A673 (cell line): ENCODE results near the gene LRP1. TPM values are rescaled to one million over a fixed set of nuclear protein-coding genes. Genes with fewer than 3 reads are reported as not detected.

Experiments used
- BruUV-seq: library from RNA; stranded (reverse); fragments of 400-500 nt; replicated peaks from 2 replicates; lab custom pipeline; 2021; lab: Mats Ljungman, UMichigan
- CTCF ChIA-PET: fragments of 300-600 bp; sonication (Branson Sonifier 250); formaldehyde crosslinking; loops from one replicate; lab custom pipeline; 2022; ENCODE audit warnings: antibody characterized with exemption; lab: Charles Lee
- POLR2A ChIA-PET: fragments of 300-600 bp; sonication (Branson Sonifier 250); formaldehyde crosslinking; loops from one replicate; lab custom pipeline; 2022; ENCODE audit warnings: antibody characterized with exemption; ENCODE audit not compliant: low non-redundant PET; lab: Charles Lee
- DNase-seq: peaks from one replicate; pipeline ENCODE4 v3.0.0-alpha.2; 2015; ENCODE audit warnings: low spot score
- H3K27ac ChIP-seq: fragments of 200-600 bp; sonication (generic); 2 replicates; pipeline ENCODE4 v1.5.1; 2016; ENCODE audit warnings: mixed run types, low read depth, mild to moderate bottlenecking, mixed read lengths, antibody characterized with exemption, low read length; ENCODE audit not compliant: poor library complexity, severe bottlenecking
- H3K27me3 ChIP-seq: fragments of 200-600 bp; sonication (generic); replicated peaks from 2 replicates; pipeline ENCODE4 v1.6.1; 2017; ENCODE audit warnings: mixed run types, low read depth, mild to moderate bottlenecking, mixed read lengths, antibody characterized with exemption, low read length; ENCODE audit not compliant: insufficient read depth, poor library complexity
- H3K36me3 ChIP-seq: fragments of 200-600 bp; sonication (generic); 2 replicates; pipeline ENCODE4 v1.6.1; 2016; ENCODE audit warnings: mixed run types, mild to moderate bottlenecking, mixed read lengths, antibody characterized with exemption, low read length; ENCODE audit not compliant: insufficient read depth, poor library complexity, severe bottlenecking
- H3K4me1 ChIP-seq: fragments of 200-600 bp; sonication (generic); 2 replicates; pipeline ENCODE4 v1.6.1; 2017; ENCODE audit warnings: mixed run types, mild to moderate bottlenecking, mixed read lengths, antibody characterized with exemption, low read length; ENCODE audit not compliant: insufficient read depth, poor library complexity, severe bottlenecking
- H3K4me3 ChIP-seq: fragments of 200-600 bp; sonication (generic); 2 replicates; pipeline ENCODE4 v1.5.1; 2016; ENCODE audit warnings: low read depth, mixed run types, mild to moderate bottlenecking, mixed read lengths, low read length; ENCODE audit not compliant: poor library complexity, severe bottlenecking
- H3K9me3 ChIP-seq: fragments of 200-600 bp; sonication (generic); 2 replicates; pipeline ENCODE4 v1.6.1; 2016; ENCODE audit warnings: mixed run types, low read depth, mild to moderate bottlenecking, mixed read lengths, antibody characterized with exemption, low read length; ENCODE audit not compliant: poor library complexity, severe bottlenecking
- EZH2 ChIP-seq: fragments of 200-600 bp; sonication (generic); IDR thresholded peaks from 2 replicates; pipeline ENCODE4 v1.6.1; 2017; ENCODE audit warnings: borderline replicate concordance, low read depth, mild to moderate bottlenecking, mixed read lengths, antibody characterized with exemption, low read length; ENCODE audit not compliant: poor library complexity, severe bottlenecking
- intact Hi-C: fragments of 100-400 bp; cut with micrococcal nuclease; formaldehyde crosslinking; loops from one replicate; pipeline ENCODE4 v1.10.0; 2022; ENCODE audit not compliant: unreplicated experiment
- total RNA-seq: library from RNA; stranded (reverse); gene quantifications from 2 replicates; pipeline ENCODE4 v1.2.3, GENCODE V29; 2021
- TF ChIP-seq, protein P1 (sequence below): fragments of 300-800, 200-600 bp; sonication (generic); conservative IDR thresholded peaks from 2 replicates; pipeline ENCODE4 v1.5.1; 2017; ENCODE audit warnings: low read depth, mild to moderate bottlenecking, antibody characterized with exemption, low read length, moderate library complexity, mixed read lengths

LRP1 gene
- total RNA-seq, 1 experiment from 2014 or later: 31.0 TPM

DNA sequence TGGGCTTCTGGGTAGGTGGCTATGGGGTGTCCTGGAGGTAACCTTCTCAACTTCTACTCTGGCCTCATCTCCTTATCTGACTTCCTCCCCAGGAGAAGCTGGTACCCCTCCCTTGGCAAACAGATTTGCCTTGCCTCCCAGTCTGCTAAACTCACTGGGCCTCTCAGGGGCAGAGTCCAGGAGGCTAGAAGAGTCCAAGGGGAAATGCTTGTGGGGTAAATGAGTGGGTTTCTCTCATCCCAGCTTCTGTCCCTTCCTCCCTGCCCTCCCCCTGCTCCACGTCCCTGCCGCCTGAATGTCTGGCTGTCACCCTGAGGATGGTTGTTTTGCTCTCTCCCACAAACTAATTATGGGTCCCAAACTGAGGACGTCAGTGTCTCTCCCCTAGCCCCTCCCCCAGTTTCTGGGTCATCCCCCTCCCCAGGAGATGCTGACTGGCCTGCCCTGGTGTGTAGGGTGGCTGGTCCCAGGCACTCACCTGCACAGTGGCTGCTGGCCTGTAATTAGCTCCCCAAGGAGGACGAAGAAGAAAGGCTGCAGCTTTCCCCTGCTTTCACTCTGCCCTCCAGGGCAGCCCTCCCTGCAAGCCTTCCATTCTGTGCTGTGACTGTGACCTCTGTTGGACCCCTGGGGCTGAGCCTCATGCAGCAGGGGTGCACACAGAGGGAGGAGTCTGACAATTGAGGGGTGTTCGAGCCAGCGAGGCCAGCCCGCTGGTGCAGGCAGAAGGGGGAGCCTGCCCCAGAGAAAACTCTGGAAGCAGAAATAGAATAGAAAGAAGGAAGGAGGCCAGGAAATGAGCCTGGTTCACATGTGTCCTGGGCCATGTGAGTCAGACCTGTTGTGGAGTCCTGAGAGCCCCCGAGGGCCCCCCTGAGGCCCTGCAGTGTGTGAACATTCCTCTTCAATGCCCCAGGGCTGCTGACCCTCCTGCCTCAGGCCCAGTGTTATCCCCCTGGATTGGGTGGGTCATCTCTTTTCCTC, 19.0 kb downstream of the LRP1 start, which contains the start of gene LRP1-AS:
TSS of gene LRP1-AS (minus strand) at position 659 of the 984 bp plus-strand sequence.
- Histone ChIP-seq H3K27ac (no peak within 1 kb of the TSS), H3K4me3 (no peak within 1 kb of the TSS), H3K36me3 (peaks cover 17% of the 10 kb centered on the region), H3K27me3 (no peaks in the 10 kb centered on the region), H3K9me3 (no peaks in the 10 kb centered on the region), H3K4me1 (no peaks in the 10 kb centered on the region)
- intact Hi-C loops: no loop called here
- ChIA-PET CTCF (no interaction called here), POLR2A (interaction anchor here (0.6 kb wide), 1 partner anchor 71 kb away, joined by 7 read pairs; no protein-coding TSS in a partner anchor)
- no peak for TF ChIP-seq EZH2
- TF ChIP-seq, protein P1, sequence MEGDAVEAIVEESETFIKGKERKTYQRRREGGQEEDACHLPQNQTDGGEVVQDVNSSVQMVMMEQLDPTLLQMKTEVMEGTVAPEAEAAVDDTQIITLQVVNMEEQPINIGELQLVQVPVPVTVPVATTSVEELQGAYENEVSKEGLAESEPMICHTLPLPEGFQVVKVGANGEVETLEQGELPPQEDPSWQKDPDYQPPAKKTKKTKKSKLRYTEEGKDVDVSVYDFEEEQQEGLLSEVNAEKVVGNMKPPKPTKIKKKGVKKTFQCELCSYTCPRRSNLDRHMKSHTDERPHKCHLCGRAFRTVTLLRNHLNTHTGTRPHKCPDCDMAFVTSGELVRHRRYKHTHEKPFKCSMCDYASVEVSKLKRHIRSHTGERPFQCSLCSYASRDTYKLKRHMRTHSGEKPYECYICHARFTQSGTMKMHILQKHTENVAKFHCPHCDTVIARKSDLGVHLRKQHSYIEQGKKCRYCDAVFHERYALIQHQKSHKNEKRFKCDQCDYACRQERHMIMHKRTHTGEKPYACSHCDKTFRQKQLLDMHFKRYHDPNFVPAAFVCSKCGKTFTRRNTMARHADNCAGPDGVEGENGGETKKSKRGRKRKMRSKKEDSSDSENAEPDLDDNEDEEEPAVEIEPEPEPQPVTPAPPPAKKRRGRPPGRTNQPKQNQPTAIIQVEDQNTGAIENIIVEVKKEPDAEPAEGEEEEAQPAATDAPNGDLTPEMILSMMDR: no peak
- BruUV-seq: no TSS peak
- DNase-seq: no peak

- ChIA-PET CTCF (interaction anchor here (1.3 kb wide), 1 partner anchor 34 kb away, joined by 3 read pairs; no protein-coding TSS in a partner anchor), POLR2A (no interaction called here)
- no peak overlapping the region for H3K27ac ChIP-seq
- peaks cover 13% of the 10 kb centered on the region for H3K36me3 ChIP-seq
- TF ChIP-seq EZH2: no peak
- TF ChIP-seq, protein P1: no peak
- BruUV-seq: no TSS peak
- no peaks in the 10 kb centered on the region for H3K9me3 ChIP-seq
- DNase-seq: no peak
- intact Hi-C loops: no loop called here
- H3K27me3 ChIP-seq: no peaks in the 10 kb centered on the region
- H3K4me3 ChIP-seq: no peak overlapping the region
- H3K4me1 ChIP-seq: no peaks in the 10 kb centered on the region
These were observed 20.4 kb downstream of the LRP1 start for GRCh38 chr12:57148469-57149244.

- no peaks in the 10 kb centered on the region for H3K27me3 ChIP-seq
- TF ChIP-seq, protein P1: no peak
- H3K36me3 ChIP-seq: peaks cover 13% of the 10 kb centered on the region
- H3K9me3 ChIP-seq: no peaks in the 10 kb centered on the region
- CTCF ChIA-PET: interaction anchor here (1.3 kb wide), 1 partner anchor 33 kb away, joined by 3 read pairs; no protein-coding TSS in a partner anchor
- POLR2A ChIA-PET: no interaction called here
- no peak for DNase-seq
- intact Hi-C loops: no loop called here
- H3K4me3 ChIP-seq: no peak overlapping the region
- no TSS peak for BruUV-seq
- H3K4me1 ChIP-seq: no peaks in the 10 kb centered on the region
- H3K27ac ChIP-seq: no peak overlapping the region
These were observed 21.1 kb downstream of the LRP1 start for GRCh38 chr12:57149245-57149900.
